ENCODE data around the gene BLVRB. TPM values are rescaled to one million over a fixed set of nuclear protein-coding genes. Genes with fewer than 3 reads are reported as not detected.
A peak's percentile ranks its signal among the peaks of the same experiment; 100 is the strongest.
"Not testable (repeated sequence)": the region's sequence is repeated elsewhere in the genome, so short reads cannot be mapped to it uniquely, and the experiment has no call there.

BLVRB gene
- total RNA-seq, 1 donor from 2014 or later, result 295 TPM

DNA sequence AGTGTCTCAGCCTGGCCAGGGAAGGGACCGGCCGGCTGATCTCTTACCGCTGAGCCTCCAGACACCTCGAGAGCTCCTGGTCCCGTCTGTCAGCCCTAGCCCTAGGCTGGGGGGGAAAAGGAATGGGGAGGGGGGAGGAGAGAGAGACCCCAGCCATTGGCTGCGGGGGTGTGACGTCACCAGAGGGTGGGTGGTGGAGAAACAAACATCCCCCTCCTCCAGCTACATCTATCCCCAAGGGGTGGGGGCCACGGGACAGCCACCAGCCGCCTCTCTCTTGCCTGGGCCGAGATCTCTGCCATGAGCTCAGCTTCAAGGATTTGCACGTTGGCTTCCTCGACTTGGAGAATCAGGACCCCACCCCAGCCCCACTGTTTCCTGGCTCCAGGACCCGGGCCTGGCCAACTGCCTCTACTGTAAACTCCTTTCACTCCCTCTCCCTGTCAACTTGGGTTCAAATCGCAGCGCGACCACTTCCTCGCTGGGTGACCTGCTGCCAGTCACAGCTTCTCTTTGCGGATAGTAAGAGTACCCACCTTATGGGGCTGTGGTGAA, 52.2 kb downstream of the BLVRB start, which contains the start of gene PRX:
Gene PRX (minus strand): TSS at position 88 of the 555 bp plus-strand sequence. CDS start 5,446 bp downstream, outside the sequence.
- H3K4me3 ChIP-seq, result no peak within 1 kb of the TSS
- no peak for DNase-seq (ENCODE audit: low spot score in 2 of 2)
- TF ChIP-seq, protein P1, sequence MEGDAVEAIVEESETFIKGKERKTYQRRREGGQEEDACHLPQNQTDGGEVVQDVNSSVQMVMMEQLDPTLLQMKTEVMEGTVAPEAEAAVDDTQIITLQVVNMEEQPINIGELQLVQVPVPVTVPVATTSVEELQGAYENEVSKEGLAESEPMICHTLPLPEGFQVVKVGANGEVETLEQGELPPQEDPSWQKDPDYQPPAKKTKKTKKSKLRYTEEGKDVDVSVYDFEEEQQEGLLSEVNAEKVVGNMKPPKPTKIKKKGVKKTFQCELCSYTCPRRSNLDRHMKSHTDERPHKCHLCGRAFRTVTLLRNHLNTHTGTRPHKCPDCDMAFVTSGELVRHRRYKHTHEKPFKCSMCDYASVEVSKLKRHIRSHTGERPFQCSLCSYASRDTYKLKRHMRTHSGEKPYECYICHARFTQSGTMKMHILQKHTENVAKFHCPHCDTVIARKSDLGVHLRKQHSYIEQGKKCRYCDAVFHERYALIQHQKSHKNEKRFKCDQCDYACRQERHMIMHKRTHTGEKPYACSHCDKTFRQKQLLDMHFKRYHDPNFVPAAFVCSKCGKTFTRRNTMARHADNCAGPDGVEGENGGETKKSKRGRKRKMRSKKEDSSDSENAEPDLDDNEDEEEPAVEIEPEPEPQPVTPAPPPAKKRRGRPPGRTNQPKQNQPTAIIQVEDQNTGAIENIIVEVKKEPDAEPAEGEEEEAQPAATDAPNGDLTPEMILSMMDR (IDR thresholded peaks at IDR 0.05), result no peak
- intact Hi-C loops (cut with DNase I), result no loop called here
- H3K9me3 ChIP-seq, result no peaks in the 10 kb centered on the region
- H3K27ac ChIP-seq, result no peak within 1 kb of the TSS
- H3K27me3 ChIP-seq, result no peaks in the 10 kb centered on the region
- H3K36me3 ChIP-seq, result no peaks in the 10 kb centered on the region
- peaks cover 0 to 11% of the 10 kb centered on the region in 2 donors for H3K4me1 ChIP-seq

DNA sequence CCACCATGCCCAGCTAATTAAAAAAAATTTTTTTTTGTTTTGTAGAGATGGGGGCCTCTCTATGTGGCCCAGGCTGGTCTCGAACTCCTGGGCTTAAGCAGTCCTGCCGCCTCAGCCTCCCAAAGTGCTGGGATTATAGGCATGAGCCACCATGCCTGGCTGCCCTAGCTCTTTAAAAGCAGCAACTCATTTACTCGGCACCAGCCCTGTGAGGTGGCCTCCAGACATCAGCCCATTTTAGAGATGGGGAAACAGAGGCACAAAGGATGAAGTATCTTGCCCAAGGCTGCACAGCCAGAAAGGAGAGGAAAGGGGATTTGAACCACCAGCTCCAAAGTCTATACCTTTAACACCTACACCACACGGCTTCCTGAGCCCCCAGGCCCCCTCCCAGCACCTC, 52.7 kb downstream of the BLVRB start:
- H3K27me3 ChIP-seq, result no peaks in the 10 kb centered on the region
- H3K27ac ChIP-seq, result no peak overlapping the region
- H3K4me3 ChIP-seq, result no peak overlapping the region
- H3K4me1 ChIP-seq, result peaks cover 0 to 11% of the 10 kb centered on the region in 2 donors
- DNase-seq (ENCODE audit: low spot score in 2 of 2), result no peak
- TF ChIP-seq, protein P1 (IDR thresholded peaks at IDR 0.05), result no peak
- intact Hi-C loops (cut with DNase I), result no loop called here
- no peaks in the 10 kb centered on the region for H3K36me3 ChIP-seq
- no peaks in the 10 kb centered on the region for H3K9me3 ChIP-seq

DNA sequence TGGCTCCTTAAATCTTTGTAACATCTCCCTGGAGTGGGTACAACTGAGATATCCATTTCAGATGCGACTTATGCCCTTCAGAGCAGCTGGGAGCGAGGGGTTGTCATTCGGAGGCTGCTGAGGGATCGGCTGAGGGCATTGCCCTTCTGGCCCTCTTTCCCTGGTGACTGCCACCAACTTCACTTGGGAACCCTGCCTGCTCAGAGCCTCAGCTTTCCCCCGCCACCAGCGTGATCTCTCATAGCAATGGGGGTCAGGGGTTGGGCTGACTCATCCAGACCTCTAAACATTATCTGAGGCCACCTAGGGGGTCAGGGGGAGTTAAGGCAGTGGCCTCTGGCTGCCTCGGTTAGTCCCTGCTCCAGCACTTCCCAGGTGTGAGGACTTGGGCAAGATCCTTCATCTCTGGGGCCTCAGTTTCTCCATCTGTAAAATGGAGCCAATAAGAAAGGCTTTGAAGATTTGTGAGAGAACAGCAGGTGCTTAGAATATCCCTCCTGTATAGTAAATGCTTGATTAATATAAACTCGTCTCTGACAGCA, 53.5 kb downstream of the BLVRB start:
- Histone ChIP-seq H3K36me3 (no peaks in the 10 kb centered on the region), H3K27ac (peak overlapping the region; percentile 40 to 50), H3K4me3 (no peak overlapping the region), H3K9me3 (no peaks in the 10 kb centered on the region), H3K27me3 (no peaks in the 10 kb centered on the region), H3K4me1 (peaks cover 0 to 11% of the 10 kb centered on the region in 2 donors)
- no peak for DNase-seq (ENCODE audit: low spot score in 2 of 2)
- intact Hi-C loops (cut with DNase I), result no loop called here
- TF ChIP-seq, protein P1 (IDR thresholded peaks at IDR 0.05), result no peak

DNA sequence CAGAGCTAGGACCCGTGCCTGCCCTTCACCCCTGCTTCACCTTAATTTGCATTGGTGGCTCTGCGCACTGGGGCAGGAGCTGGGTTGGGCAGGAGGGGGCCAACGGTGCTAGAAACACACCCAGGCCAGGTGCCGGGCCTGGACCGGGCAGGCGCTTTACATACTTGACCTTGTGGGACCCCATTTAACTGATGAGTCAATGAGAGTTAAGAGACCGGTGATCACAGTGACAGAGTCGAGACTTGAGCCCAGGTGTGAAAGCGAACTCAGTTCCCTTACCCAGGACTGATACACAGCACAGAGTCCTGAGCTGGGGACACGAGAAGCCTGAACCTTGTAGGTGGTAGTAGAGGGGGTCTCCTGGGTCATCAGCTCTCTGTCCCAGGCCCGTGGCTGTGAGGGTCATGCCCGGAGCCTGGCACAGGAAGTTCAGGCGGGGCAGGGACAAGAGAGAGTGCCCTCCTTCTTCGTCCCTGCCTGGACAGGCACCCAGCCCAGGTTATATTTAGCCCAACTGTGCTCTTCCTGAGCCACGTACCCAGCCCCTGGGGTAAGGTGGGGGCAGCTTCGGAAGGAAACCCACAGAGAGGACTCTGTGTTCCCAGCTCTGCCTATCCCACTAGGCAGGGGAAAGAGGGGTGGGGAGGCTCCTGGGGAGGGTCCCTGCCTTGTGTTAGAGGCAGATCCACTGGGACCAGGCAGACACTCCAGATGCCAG, 54.3 kb downstream of the BLVRB start:
- no peaks in the 10 kb centered on the region for H3K36me3 ChIP-seq
- H3K4me3 ChIP-seq, result no peak overlapping the region
- TF ChIP-seq, protein P1 (IDR thresholded peaks at IDR 0.05), result no peak
- peaks cover 0 to 11% of the 10 kb centered on the region in 2 donors for H3K4me1 ChIP-seq
- no peaks in the 10 kb centered on the region for H3K27me3 ChIP-seq
- no peak for DNase-seq (ENCODE audit: low spot score in 2 of 2)
- H3K9me3 ChIP-seq, result no peaks in the 10 kb centered on the region
- peak overlapping the region; percentile 40 to 50 for H3K27ac ChIP-seq
- intact Hi-C loops (cut with DNase I), result no loop called here

DNA sequence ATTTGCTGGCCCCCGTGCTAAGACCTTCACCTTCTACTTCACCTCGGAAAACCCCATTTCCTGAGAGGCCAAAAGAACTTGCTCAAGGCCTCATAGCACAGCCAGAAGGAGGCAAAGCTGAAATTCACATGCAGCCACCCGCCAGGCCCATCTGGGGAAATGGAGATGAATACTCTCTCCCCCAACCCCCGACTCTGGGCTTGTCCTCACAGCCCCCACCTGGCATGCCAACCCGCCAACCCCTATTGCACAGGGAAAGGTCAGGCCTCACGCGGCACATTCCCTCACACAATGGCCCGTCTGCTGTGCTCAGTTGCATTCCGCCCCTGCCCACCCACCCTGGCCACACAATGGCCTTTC, 55.5 kb downstream of the BLVRB start:
- H3K36me3 ChIP-seq, result no peaks in the 10 kb centered on the region
- no peaks in the 10 kb centered on the region for H3K27me3 ChIP-seq
- TF ChIP-seq, protein P1 (IDR thresholded peaks at IDR 0.05), result no peak
- H3K27ac ChIP-seq, result no peak overlapping the region
- H3K4me1 ChIP-seq, result peaks cover 0 to 11% of the 10 kb centered on the region in 2 donors
- H3K4me3 ChIP-seq, result no peak overlapping the region
- H3K9me3 ChIP-seq, result no peaks in the 10 kb centered on the region
- no peak for DNase-seq (ENCODE audit: low spot score in 2 of 2)
- intact Hi-C loops (cut with DNase I), result no loop called here

DNA sequence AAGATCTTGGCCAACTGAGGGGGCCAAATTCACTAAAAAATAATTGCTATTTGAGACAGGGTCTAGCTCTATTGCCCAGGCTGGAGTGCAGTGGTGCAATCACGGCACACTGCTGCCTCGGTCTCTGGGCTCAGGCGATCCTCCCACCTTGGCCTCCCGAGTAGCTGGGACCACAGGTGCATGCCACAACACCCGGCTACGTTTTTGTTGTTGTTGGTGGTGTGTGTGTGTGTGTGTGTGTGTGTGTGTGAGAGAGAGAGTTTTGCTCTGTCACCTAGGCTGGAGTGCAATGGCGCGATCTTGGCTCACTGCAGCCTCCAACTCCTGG, 57.0 kb downstream of the BLVRB start:
- H3K9me3 ChIP-seq; DNase-seq (ENCODE audit: low spot score in 2 of 2); H3K36me3 ChIP-seq; intact Hi-C loops (cut with DNase I); H3K4me3 ChIP-seq; H3K27ac ChIP-seq; H3K27me3 ChIP-seq: not testable (repeated sequence)
- peaks cover 0 to 11% of the 10 kb centered on the region in 2 donors for H3K4me1 ChIP-seq
